Activated CD8-positive, alpha-beta T cell treated with anti-CD3 and anti-CD28 coated beads for 36 hours (primary cell): ENCODE measurements around the gene EEF2. TPM values are rescaled to one million over a fixed set of nuclear protein-coding genes. Genes with fewer than 3 reads are reported as not detected.
A peak's percentile ranks its signal among the peaks of the same experiment; 100 is the strongest.
"Not testable (repeated sequence)": the region's sequence is repeated elsewhere in the genome, so short reads cannot be mapped to it uniquely, and the experiment has no call there.

Experiments used
- ATAC-seq: fragments of 200-7000 bp; cut with Tn5 transposase; one replicate; pipeline ENCODE4 v1.10.0; 2021; ENCODE audit warnings: mild to moderate bottlenecking, moderate library complexity
- CTCF ChIA-PET: fragments of 350-600 bp; sonication (Branson Sonifier 250); formaldehyde crosslinking; loops from one replicate; lab custom pipeline; 2021; ENCODE audit warnings: antibody characterized with exemption; lab: Charles Lee
- POLR2A ChIA-PET: fragments of 350-600 bp; sonication (Branson Sonifier 250); formaldehyde crosslinking; loops from one replicate; lab custom pipeline; 2021; ENCODE audit warnings: antibody characterized with exemption; lab: Charles Lee
- DNase-seq: peaks from one replicate; pipeline ENCODE4 v3.0.0-alpha.2; 2020
- H3K27ac Mint-ChIP-seq: one replicate; pipeline ENCODE4 v1.8.0; 2021; ENCODE audit warnings: mild to moderate bottlenecking, mixed read lengths
- H3K27me3 Mint-ChIP-seq: one replicate; pipeline ENCODE4 v1.8.0; 2021; ENCODE audit warnings: mixed read lengths
- H3K36me3 Mint-ChIP-seq: one replicate; pipeline ENCODE4 v1.8.0; 2021; ENCODE audit warnings: low read depth, mixed read lengths
- H3K4me1 Mint-ChIP-seq: one replicate; pipeline ENCODE4 v1.8.0; 2021; ENCODE audit warnings: low read depth, mixed read lengths
- H3K4me3 Mint-ChIP-seq: one replicate; pipeline ENCODE4 v1.8.0; 2021; ENCODE audit warnings: mild to moderate bottlenecking, moderate library complexity, mixed read lengths
- H3K9me3 Mint-ChIP-seq: one replicate; pipeline ENCODE4 v1.8.0; 2021; ENCODE audit warnings: mixed read lengths
- CTCF ChIP-seq: fragments of 200-600 bp; IDR thresholded peaks from one replicate; pipeline ENCODE4 v1.8.0; 2022; ENCODE audit warnings: antibody characterized with exemption, mild to moderate bottlenecking
- intact Hi-C: fragments of 100-400 bp; cut with micrococcal nuclease; formaldehyde crosslinking; loops from one replicate; pipeline ENCODE4 v1.10.0; 2022
- total RNA-seq, 2 experiments: library from RNA; stranded (reverse); gene quantifications; one replicate each; pipeline ENCODE4 v1.2.3, GENCODE V29; 2021

EEF2 gene
- total RNA-seq, 2 experiments from 2014 or later, result 3,533 to 3,625 TPM

GRCh38 chr19:3950871-3951861 is 34.1 kb downstream of the EEF2 start:
- ChIA-PET CTCF (interaction anchor here (0.8 kb wide), 1 partner anchor 18 kb away, joined by 6 read pairs; no protein-coding TSS in a partner anchor), POLR2A (interaction anchor here (1.1 to 1.7 kb wide), 3 partner anchors 33 to 34 kb away, joined by 4 to 5 read pairs (median 4); partner anchors contain the start of gene EEF2)
- Mint-ChIP-seq H3K27ac (peak overlapping the region; percentile 81), H3K36me3 (no peaks in the 10 kb centered on the region), H3K4me3 (peak overlapping the region; percentile 66), H3K9me3 (no peaks in the 10 kb centered on the region), H3K27me3 (no peaks in the 10 kb centered on the region), H3K4me1 (peaks cover 7% of the 10 kb centered on the region)
- intact Hi-C loops, result no loop called here
- DNase-seq, result peak; percentile 42
- peak; percentile 74 for ATAC-seq
- TF ChIP-seq CTCF, result no peak

- Mint-ChIP-seq H3K27me3 (no peaks in the 10 kb centered on the region), H3K36me3 (no peaks in the 10 kb centered on the region), H3K27ac (no peak overlapping the region), H3K4me1 (peaks cover 7% of the 10 kb centered on the region), H3K4me3 (peak overlapping the region; percentile 24), H3K9me3 (no peaks in the 10 kb centered on the region)
- ATAC-seq (no peak), DNase-seq (no peak)
- intact Hi-C loops, result no loop called here
- POLR2A ChIA-PET, result interaction anchor here (1.7 kb wide), 1 partner anchor 34 kb away, joined by 4 read pairs; no protein-coding TSS in a partner anchor
- TF ChIP-seq CTCF, result no peak
- CTCF ChIA-PET, result interaction anchor here (0.8 kb wide), 1 partner anchor 19 kb away, joined by 6 read pairs; no protein-coding TSS in a partner anchor
Observed at GRCh38 chr19:3949997-3950859, 35.0 kb downstream of the EEF2 start.

- intact Hi-C loops, result no loop called here
- H3K36me3 Mint-ChIP-seq, result no peaks in the 10 kb centered on the region
- no peak overlapping the region for H3K4me3 Mint-ChIP-seq
- ChIA-PET CTCF (no interaction called here), POLR2A (no interaction called here)
- H3K27me3 Mint-ChIP-seq, result no peaks in the 10 kb centered on the region
- DNase-seq, result no peak
- H3K27ac Mint-ChIP-seq, result no peak overlapping the region
- no peak for ATAC-seq
- TF ChIP-seq CTCF, result no peak
- H3K9me3 Mint-ChIP-seq, result no peaks in the 10 kb centered on the region
- peaks cover 7% of the 10 kb centered on the region for H3K4me1 Mint-ChIP-seq
Observed at GRCh38 chr19:3949294-3949693, 36.0 kb downstream of the EEF2 start.

GRCh38 chr19:3947316-3947933 is 37.8 kb downstream of the EEF2 start:
- H3K36me3 Mint-ChIP-seq, H3K27me3 Mint-ChIP-seq, intact Hi-C loops, ATAC-seq, POLR2A ChIA-PET, H3K4me1 Mint-ChIP-seq, H3K27ac Mint-ChIP-seq, CTCF ChIA-PET, DNase-seq, H3K9me3 Mint-ChIP-seq, H3K4me3 Mint-ChIP-seq: not testable (repeated sequence)

- Mint-ChIP-seq H3K4me3 (no peak overlapping the region), H3K27me3 (no peaks in the 10 kb centered on the region), H3K4me1 (peaks cover under 1% of the 10 kb centered on the region), H3K9me3 (no peaks in the 10 kb centered on the region), H3K36me3 (no peaks in the 10 kb centered on the region), H3K27ac (no peak overlapping the region)
- no peak for TF ChIP-seq CTCF
- DNase-seq, result no peak
- ATAC-seq, result no peak
- POLR2A ChIA-PET, result no interaction called here
- intact Hi-C loops, result no loop called here
- CTCF ChIA-PET, result interaction anchor here (1.0 to 1.6 kb wide), 3 partner anchors 9 to 124 kb away, joined by 3 to 4 read pairs (median 4); no protein-coding TSS in a partner anchor
Observed at GRCh38 chr19:3945838-3946237, 39.4 kb downstream of the EEF2 start.
